IPS-20b (cell line): ENCODE data around the gene UBXN11.

Experiments
- H3K27ac ChIP-seq: one replicate; pipeline ENCODE4 v1.5.1; 2013; ENCODE audit warnings: low read length
- H3K27me3 ChIP-seq: 2 replicates; pipeline ENCODE4 v1.6.1; 2013; ENCODE audit warnings: mild to moderate bottlenecking, low read length, inconsistent platforms; ENCODE audit not compliant: insufficient read depth
- H3K36me3 ChIP-seq: 2 replicates; pipeline ENCODE4 v1.6.1; 2013; ENCODE audit warnings: low read depth, mild to moderate bottlenecking, inconsistent platforms, low read length, moderate library complexity; ENCODE audit not compliant: insufficient read depth
- H3K4me1 ChIP-seq: 2 replicates; pipeline ENCODE4 v1.6.1; 2013; ENCODE audit warnings: mild to moderate bottlenecking, control low read depth, inconsistent platforms, low read length, moderate library complexity; ENCODE audit not compliant: insufficient read depth
- H3K4me3 ChIP-seq: 2 replicates; pipeline ENCODE4 v1.5.1; 2013; ENCODE audit warnings: mild to moderate bottlenecking, low read length, inconsistent platforms
- H3K9ac ChIP-seq: 2 replicates; pipeline ENCODE4 v1.6.1; 2013; ENCODE audit warnings: low read depth, mild to moderate bottlenecking, inconsistent platforms, low read length, moderate library complexity
- H3K9me3 ChIP-seq: 2 replicates; pipeline ENCODE4 v1.6.1; 2013; ENCODE audit warnings: mild to moderate bottlenecking, low read depth, low read length, inconsistent platforms; ENCODE audit not compliant: insufficient read depth

Gene UBXN11

DNA sequence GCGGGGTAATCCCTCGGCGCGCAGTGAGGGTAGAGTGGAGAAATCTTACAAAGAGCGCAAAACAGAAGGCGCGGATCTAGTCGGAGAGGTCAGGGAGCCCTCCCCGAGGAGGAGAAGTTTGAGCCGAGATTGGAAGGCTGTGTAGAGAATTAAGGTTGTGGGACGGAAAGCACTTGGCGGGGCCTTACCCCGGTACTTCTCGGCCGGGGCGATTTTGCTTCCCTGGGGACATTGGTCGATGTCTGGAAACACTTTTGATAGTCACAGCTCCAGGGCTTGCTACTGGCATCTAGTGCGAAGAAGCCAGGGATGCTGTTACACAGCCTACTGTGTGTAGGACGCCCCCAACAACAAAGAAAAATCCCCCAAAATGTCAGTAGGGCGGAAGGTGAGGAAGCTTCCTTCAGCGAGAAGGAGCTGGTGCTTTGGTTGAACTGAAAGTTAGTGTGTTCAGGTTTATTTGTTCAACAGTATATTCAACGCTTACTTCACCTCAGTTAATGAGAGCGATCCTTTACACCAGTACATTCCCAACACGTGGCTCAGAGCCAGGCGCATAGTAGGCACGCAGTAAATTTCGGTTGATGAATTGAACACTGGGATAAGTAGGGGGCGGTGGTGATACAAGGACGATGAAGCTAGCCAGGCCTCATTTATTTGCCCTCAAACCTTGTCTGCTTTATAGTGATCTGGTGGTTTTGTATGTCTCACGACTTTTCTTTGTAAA, 71.6 kb downstream of the UBXN11 start:
- Histone ChIP-seq H3K27ac (peak overlapping the region; percentile 20), H3K27me3 (no peaks in the 10 kb centered on the region), H3K4me1 (peaks cover 3% of the 10 kb centered on the region; the same call in 1 of the 2 replicates), H3K9me3 (no peaks in the 10 kb centered on the region), H3K4me3 (peak overlapping the region; percentile 93), H3K9ac (peak overlapping the region; percentile 85), H3K36me3 (peaks cover 3% of the 10 kb centered on the region)

DNA sequence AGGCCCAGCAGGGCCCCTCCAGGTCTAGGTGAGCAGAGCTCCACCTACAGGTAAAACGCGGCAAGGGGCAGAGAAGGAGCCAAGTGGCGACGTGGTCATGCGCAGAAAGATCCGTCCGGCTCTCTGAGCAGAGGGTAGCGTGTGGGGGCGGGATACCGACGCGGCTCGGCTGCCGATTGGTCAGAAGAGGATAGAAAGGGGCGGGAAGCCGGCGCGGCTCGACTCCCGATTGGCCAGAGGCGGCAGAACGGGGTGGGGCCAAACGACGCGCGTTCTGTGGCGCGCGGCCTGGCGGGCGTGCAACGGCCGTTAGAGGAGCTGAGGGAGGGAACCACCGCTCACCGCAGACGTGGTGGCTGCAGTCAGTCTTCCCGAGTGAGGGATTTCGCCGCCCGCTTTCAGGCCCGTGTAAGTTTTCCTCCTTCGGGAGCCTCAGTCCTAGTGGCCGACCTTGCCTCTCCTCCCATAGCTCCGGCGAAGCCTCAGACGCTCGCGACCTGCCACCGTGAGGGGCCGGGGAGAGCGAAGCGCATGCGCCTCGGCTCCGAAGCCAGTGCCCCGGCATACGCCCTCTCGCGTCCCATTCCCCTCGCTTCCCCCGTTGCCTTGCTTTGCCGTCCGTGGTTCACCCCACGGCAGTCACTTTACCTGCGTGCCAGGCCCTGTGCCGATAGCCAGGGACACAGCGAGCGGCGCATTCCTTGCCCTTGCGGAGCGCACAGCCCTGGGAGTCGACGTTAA, 72.4 kb downstream of the UBXN11 start, which contains the start of gene CEP85:
Gene CEP85 (plus strand): TSS at position 298 of the 741 bp plus-strand sequence. CDS start 5,584 bp downstream, outside the sequence.
- peak within 1 kb of the TSS; percentile 93 for H3K4me3 ChIP-seq
- H3K27me3 ChIP-seq: no peaks in the 10 kb centered on the region
- peak within 1 kb of the TSS; percentile 85 for H3K9ac ChIP-seq
- peak within 1 kb of the TSS; percentile 20 for H3K27ac ChIP-seq
- H3K36me3 ChIP-seq: no peaks in the 10 kb centered on the region
- H3K9me3 ChIP-seq: no peaks in the 10 kb centered on the region
- peaks cover 3% of the 10 kb centered on the region; the same call in 1 of the 2 replicates for H3K4me1 ChIP-seq
